ENCODE results near the gene NEAT1.

The NEAT1 gene

DNA sequence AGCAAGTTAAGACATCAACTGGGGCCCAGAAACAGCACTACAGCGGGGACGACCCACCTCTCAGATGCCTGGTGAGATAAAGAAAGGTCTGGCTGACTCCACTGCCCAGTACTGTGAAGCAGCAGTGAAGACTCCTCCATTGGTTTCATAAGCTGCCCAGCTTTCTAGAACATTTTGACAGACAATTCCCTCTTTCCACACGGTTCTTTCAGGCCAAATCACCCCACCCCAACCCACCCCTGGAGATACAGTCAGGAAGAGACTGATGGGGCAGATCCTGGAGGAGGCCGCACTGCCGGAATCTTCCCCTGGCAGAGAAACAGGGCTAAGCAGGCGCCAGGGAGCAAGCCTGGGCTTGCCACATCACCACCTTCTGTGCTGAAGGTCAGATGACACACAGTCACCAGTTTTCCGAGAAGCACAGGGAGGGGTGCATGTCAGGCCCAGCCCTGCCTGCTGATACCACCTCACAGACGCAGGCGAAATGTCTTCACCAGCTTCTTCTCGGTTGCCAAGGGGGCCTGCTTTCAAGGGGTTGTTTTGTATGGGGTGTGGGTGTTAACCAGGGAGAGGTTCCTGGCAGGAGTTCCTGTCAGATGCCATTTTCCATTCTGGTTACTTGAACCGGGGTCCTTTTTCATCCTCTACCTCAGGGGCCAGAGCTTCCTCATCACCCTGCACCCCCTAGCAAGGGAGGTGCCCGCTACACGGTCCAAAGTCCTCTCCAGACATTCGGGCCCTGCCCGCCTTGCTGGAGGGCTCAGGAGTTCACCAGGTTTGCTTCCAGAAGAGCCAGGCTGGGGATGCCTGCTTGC lies 1.4 kb upstream of the NEAT1 start:
- Histone ChIP-seq H3K9me3 (ENCODE audit: control insufficient read depth, insufficient read depth, low read length) (no peaks in the 10 kb centered on the region), H3K4me3 (ENCODE audit: low read depth, low read length) (peak overlapping the region; percentile 54), H3K27me3 (ENCODE audit: control insufficient read depth, insufficient read depth, low read length) (no peaks in the 10 kb centered on the region), H3K36me3 (ENCODE audit: control insufficient read depth, insufficient read depth, low read length) (no peaks in the 10 kb centered on the region), H3K4me1 (ENCODE audit: control insufficient read depth, insufficient read depth, low read length) (peaks cover 25% of the 10 kb centered on the region), H3K9ac (ENCODE audit: low read depth, low read length) (peak overlapping the region; percentile 74)

GRCh38 chr11:65421794-65422632 lies 585 bp upstream of the NEAT1 start:
- no peaks in the 10 kb centered on the region for H3K27me3 ChIP-seq (ENCODE audit: control insufficient read depth, insufficient read depth, low read length)
- H3K4me3 ChIP-seq (ENCODE audit: low read depth, low read length) = peak overlapping the region; percentile 78
- H3K4me1 ChIP-seq (ENCODE audit: control insufficient read depth, insufficient read depth, low read length) = peaks cover 28% of the 10 kb centered on the region

GRCh38 chr11:65423516-65424204 lies 1.1 kb downstream of the NEAT1 start:
- no peaks in the 10 kb centered on the region for H3K9me3 ChIP-seq (ENCODE audit: control insufficient read depth, insufficient read depth, low read length)
- peak overlapping the region; percentile 78 for H3K4me3 ChIP-seq (ENCODE audit: low read depth, low read length)
- H3K27me3 ChIP-seq (ENCODE audit: control insufficient read depth, insufficient read depth, low read length) = no peaks in the 10 kb centered on the region
- peak overlapping the region; percentile 95 for H3K9ac ChIP-seq (ENCODE audit: low read depth, low read length)
- H3K4me1 ChIP-seq (ENCODE audit: control insufficient read depth, insufficient read depth, low read length) = peaks cover 27% of the 10 kb centered on the region
- H3K36me3 ChIP-seq (ENCODE audit: control insufficient read depth, insufficient read depth, low read length) = no peaks in the 10 kb centered on the region

More at GRCh38 chr11:65421794-65422632, 585 bp upstream of the NEAT1 start:
- peak overlapping the region; percentile 95 for H3K9ac ChIP-seq (ENCODE audit: low read depth, low read length)
- H3K9me3 ChIP-seq (ENCODE audit: control insufficient read depth, insufficient read depth, low read length) = no peaks in the 10 kb centered on the region
- no peaks in the 10 kb centered on the region for H3K36me3 ChIP-seq (ENCODE audit: control insufficient read depth, insufficient read depth, low read length)

GRCh38 chr11:65424205-65425104 lies 1.9 kb downstream of the NEAT1 start:
- Histone ChIP-seq H3K27me3 (ENCODE audit: control insufficient read depth, insufficient read depth, low read length) (no peaks in the 10 kb centered on the region), H3K36me3 (ENCODE audit: control insufficient read depth, insufficient read depth, low read length) (no peaks in the 10 kb centered on the region), H3K4me1 (ENCODE audit: control insufficient read depth, insufficient read depth, low read length) (peaks cover 21% of the 10 kb centered on the region), H3K9ac (ENCODE audit: low read depth, low read length) (peak overlapping the region; percentile 95), H3K9me3 (ENCODE audit: control insufficient read depth, insufficient read depth, low read length) (no peaks in the 10 kb centered on the region), H3K4me3 (ENCODE audit: low read depth, low read length) (peak overlapping the region; percentile 78)

GRCh38 chr11:65425105-65425970 lies 2.7 kb downstream of the NEAT1 start:
- Histone ChIP-seq H3K36me3 (ENCODE audit: control insufficient read depth, insufficient read depth, low read length) (no peaks in the 10 kb centered on the region), H3K9me3 (ENCODE audit: control insufficient read depth, insufficient read depth, low read length) (no peaks in the 10 kb centered on the region), H3K4me1 (ENCODE audit: control insufficient read depth, insufficient read depth, low read length) (peaks cover 21% of the 10 kb centered on the region), H3K27me3 (ENCODE audit: control insufficient read depth, insufficient read depth, low read length) (no peaks in the 10 kb centered on the region), H3K4me3 (ENCODE audit: low read depth, low read length) (peak overlapping the region; percentile 78), H3K9ac (ENCODE audit: low read depth, low read length) (peak overlapping the region; percentile 18)

GRCh38 chr11:65425971-65426838 lies 3.6 kb downstream of the NEAT1 start:
- H3K36me3 ChIP-seq (ENCODE audit: control insufficient read depth, insufficient read depth, low read length) = no peaks in the 10 kb centered on the region
- H3K4me3 ChIP-seq (ENCODE audit: low read depth, low read length) = peak overlapping the region; percentile 78
- no peaks in the 10 kb centered on the region for H3K9me3 ChIP-seq (ENCODE audit: control insufficient read depth, insufficient read depth, low read length)
- peaks cover 24% of the 10 kb centered on the region for H3K4me1 ChIP-seq (ENCODE audit: control insufficient read depth, insufficient read depth, low read length)
- no peaks in the 10 kb centered on the region for H3K27me3 ChIP-seq (ENCODE audit: control insufficient read depth, insufficient read depth, low read length)
- H3K9ac ChIP-seq (ENCODE audit: low read depth, low read length) = peak overlapping the region; percentile 18

GRCh38 chr11:65426839-65427690 lies 4.5 kb downstream of the NEAT1 start:
- Histone ChIP-seq H3K9ac (ENCODE audit: low read depth, low read length) (peak overlapping the region; percentile 19), H3K4me1 (ENCODE audit: control insufficient read depth, insufficient read depth, low read length) (peaks cover 21% of the 10 kb centered on the region), H3K9me3 (ENCODE audit: control insufficient read depth, insufficient read depth, low read length) (no peaks in the 10 kb centered on the region), H3K4me3 (ENCODE audit: low read depth, low read length) (peak overlapping the region; percentile 78), H3K36me3 (ENCODE audit: control insufficient read depth, insufficient read depth, low read length) (no peaks in the 10 kb centered on the region), H3K27me3 (ENCODE audit: control insufficient read depth, insufficient read depth, low read length) (no peaks in the 10 kb centered on the region)

- Histone ChIP-seq H3K4me3 (ENCODE audit: low read depth, low read length) (peak overlapping the region; percentile 78), H3K36me3 (ENCODE audit: control insufficient read depth, insufficient read depth, low read length) (no peaks in the 10 kb centered on the region), H3K9ac (ENCODE audit: low read depth, low read length) (no peak overlapping the region), H3K4me1 (ENCODE audit: control insufficient read depth, insufficient read depth, low read length) (peaks cover 21% of the 10 kb centered on the region), H3K9me3 (ENCODE audit: control insufficient read depth, insufficient read depth, low read length) (no peaks in the 10 kb centered on the region), H3K27me3 (ENCODE audit: control insufficient read depth, insufficient read depth, low read length) (no peaks in the 10 kb centered on the region)
Observed at GRCh38 chr11:65427691-65428577, 5.3 kb downstream of the NEAT1 start.

Data from iPS-15b (cell line).